Transverse colon (tissue), 4 donors: ENCODE results near the gene RTP5.

ENCODE experiments used
- EP300 ChIP-seq: sonication (generic); formaldehyde crosslinking; IDR thresholded peaks from one replicate; pipeline ENCODE4 v1.6.1; 2017; ENCODE audit warnings: antibody characterized with exemption, low read depth
- POLR2A ChIP-seq: fragments of 450-650 bp; IDR thresholded peaks from one replicate; pipeline ENCODE4 v1.6.1; 2016; ENCODE audit warnings: antibody characterized with exemption, mild to moderate bottlenecking, moderate library complexity
- POLR2AphosphoS5 ChIP-seq, 3 donors: sonication (generic); formaldehyde crosslinking; IDR thresholded peaks; one replicate each; pipeline ENCODE4 v1.6.1; 2016; ENCODE audit warnings: antibody characterized with exemption in 3 of 3
- TF ChIP-seq, protein P1 (sequence below), 5 experiments: fragments of 200-600 bp in 3 of 5; fragments of 450-650 bp in 2 of 5; sonication (generic) in 3 of 5; IDR thresholded peaks; 1 replicate in 2 of 5; 2 replicates in 3 of 5; pipeline ENCODE4 v1.5.1; 2016 to 2017; ENCODE audit warnings: antibody characterized with exemption in 5 of 5, inconsistent platforms in 3 of 5, mild to moderate bottlenecking in 2 of 5, moderate library complexity in 1 of 5

DNA sequence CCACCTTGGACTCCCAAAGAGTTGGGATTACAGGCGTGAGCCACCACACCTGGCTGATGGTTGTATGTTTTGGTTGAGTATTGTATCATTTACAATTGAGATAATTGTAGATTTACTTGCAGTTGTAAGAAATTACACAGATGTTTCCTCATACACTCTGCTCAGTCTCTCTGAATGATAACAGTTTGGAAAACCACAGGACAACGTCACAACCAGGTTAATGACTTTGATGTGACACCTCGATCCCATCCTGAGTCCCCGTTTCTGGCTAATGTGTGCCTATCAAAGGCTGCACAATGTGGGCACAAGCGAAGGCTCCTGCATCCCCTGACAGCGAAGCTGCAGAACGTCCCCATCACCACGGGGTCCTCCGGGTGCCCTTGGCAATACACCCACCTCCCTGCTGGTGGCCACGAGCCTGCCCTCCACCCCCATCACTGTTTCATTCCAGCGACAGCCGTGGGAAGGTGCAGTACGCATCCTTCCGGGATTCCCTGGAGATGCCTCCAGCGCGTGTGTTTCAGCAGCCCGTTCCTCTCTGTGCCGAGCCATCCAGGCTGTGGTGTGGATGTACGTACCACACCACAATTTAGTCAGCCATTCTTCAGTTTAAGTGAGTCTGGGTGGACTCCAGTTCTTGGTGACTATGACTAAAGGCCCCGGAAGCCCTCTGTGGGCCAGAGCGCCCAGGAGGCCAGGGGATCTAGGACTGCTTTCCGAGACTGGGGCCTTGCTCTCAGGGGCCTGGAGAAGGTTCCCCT, 6.6 kb upstream of the RTP5 start:
- TF ChIP-seq POLR2A (no peak), EP300 (no peak), POLR2AphosphoS5 (IDR thresholded peaks at IDR 0.05) (no peak)
- TF ChIP-seq, protein P1, sequence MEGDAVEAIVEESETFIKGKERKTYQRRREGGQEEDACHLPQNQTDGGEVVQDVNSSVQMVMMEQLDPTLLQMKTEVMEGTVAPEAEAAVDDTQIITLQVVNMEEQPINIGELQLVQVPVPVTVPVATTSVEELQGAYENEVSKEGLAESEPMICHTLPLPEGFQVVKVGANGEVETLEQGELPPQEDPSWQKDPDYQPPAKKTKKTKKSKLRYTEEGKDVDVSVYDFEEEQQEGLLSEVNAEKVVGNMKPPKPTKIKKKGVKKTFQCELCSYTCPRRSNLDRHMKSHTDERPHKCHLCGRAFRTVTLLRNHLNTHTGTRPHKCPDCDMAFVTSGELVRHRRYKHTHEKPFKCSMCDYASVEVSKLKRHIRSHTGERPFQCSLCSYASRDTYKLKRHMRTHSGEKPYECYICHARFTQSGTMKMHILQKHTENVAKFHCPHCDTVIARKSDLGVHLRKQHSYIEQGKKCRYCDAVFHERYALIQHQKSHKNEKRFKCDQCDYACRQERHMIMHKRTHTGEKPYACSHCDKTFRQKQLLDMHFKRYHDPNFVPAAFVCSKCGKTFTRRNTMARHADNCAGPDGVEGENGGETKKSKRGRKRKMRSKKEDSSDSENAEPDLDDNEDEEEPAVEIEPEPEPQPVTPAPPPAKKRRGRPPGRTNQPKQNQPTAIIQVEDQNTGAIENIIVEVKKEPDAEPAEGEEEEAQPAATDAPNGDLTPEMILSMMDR (IDR thresholded peaks at IDR 0.05) = no peak
